HCT116 (cell line): ENCODE results near the gene C1orf21. TPM values are rescaled to one million over a fixed set of nuclear protein-coding genes. Genes with fewer than 3 reads are reported as not detected.

Experiments used
- ATAC-seq: fragments of 200-7000 bp; cut with Tn5 transposase; 2 replicates; pipeline ENCODE4 v1.9.1; 2020; ENCODE audit warnings: mild to moderate bottlenecking, moderate library complexity
- BruUV-seq: library from RNA; stranded (reverse); fragments of 400-500 nt; replicated peaks from 2 replicates; lab custom pipeline; 2021; lab: Mats Ljungman, UMichigan
- CTCF ChIA-PET: fragments of 300-600 bp; sonication (Branson Sonifier 250); formaldehyde crosslinking; loops from one replicate; lab custom pipeline; 2021; ENCODE audit warnings: antibody characterized with exemption; lab: Charles Lee
- POLR2A ChIA-PET: fragments of 300-600, 350-600 bp; sonication (Branson Sonifier 250); formaldehyde crosslinking; loops from one replicate; lab custom pipeline; 2021; ENCODE audit warnings: antibody characterized with exemption; lab: Charles Lee
- RAD21 ChIA-PET, 2 experiments: fragments of 300-600 bp; sonication (Branson Sonifier 250); formaldehyde crosslinking; loops; one replicate each; lab custom pipeline; 2023; ENCODE audit warnings: low total read pairs in 2 of 2; ENCODE audit not compliant: uncharacterized antibody in 2 of 2, unreplicated experiment in 2 of 2, low non-redundant PET in 1 of 2; lab: Charles Lee
- DNase-seq: peaks from one replicate; pipeline ENCODE4 v3.0.0-alpha.2; 2010; ENCODE audit warnings: low read depth, low spot score
- H2AFZ ChIP-seq: fragments of 200-600 bp; shearing (Covaris generic), sonication (generic); 2 replicates; pipeline ENCODE4 v1.6.1; 2017; ENCODE audit warnings: low read depth, mixed run types, mixed read lengths, antibody characterized with exemption, low read length; ENCODE audit not compliant: poor library complexity, severe bottlenecking
- H3K27ac ChIP-seq: 2 replicates; pipeline ENCODE4 v1.5.1; 2012; ENCODE audit warnings: low read depth, low read length
- H3K27me3 ChIP-seq: fragments of 200-600 bp; sonication (generic); 2 replicates; pipeline ENCODE4 v1.6.1; 2016; ENCODE audit warnings: mixed run types, low read length, mixed read lengths; ENCODE audit not compliant: insufficient read depth
- H3K36me3 ChIP-seq, 2 experiments: fragments of 200-500 bp in 1 of 2; fragments of 200-600 bp in 1 of 2; sonication (Bioruptor generic) in 1 of 2; sonication (generic) in 1 of 2; 2 replicates each; pipeline versions ENCODE4 v1.5.1 to v1.6.1; 2014 to 2016; ENCODE audit warnings: low read length in 2 of 2, inconsistent platforms in 1 of 2, mixed read lengths in 1 of 2, mixed run types in 1 of 2; ENCODE audit not compliant: insufficient read depth in 2 of 2, control insufficient read depth in 1 of 2
- H3K4me1 ChIP-seq, 2 experiments: fragments of 200-600 bp in 1 of 2; sonication (generic) in 1 of 2; 2 replicates each; pipeline versions ENCODE4 v1.5.1 to v1.6.1; 2012 to 2017; ENCODE audit warnings: low read length in 2 of 2, inconsistent platforms in 1 of 2, mild to moderate bottlenecking in 1 of 2, mixed read lengths in 1 of 2, mixed run types in 1 of 2, moderate library complexity in 1 of 2; ENCODE audit not compliant: insufficient read depth in 2 of 2, control insufficient read depth in 1 of 2
- H3K4me2 ChIP-seq: fragments of 200-600 bp; sonication (generic); 2 replicates; pipeline ENCODE4 v1.6.1; 2017; ENCODE audit warnings: mixed run types, low read length, mixed read lengths
- H3K4me3 ChIP-seq, 2 experiments: fragments of 200-600 bp in 1 of 2; sonication (generic) in 1 of 2; replicated peaks in 1 of 2; 2 replicates each; pipeline ENCODE4 v1.5.1; 2011 to 2016; ENCODE audit warnings: low read length in 2 of 2, control low read depth in 1 of 2, low read depth in 1 of 2, mild to moderate bottlenecking in 1 of 2, mixed read lengths in 1 of 2, mixed run types in 1 of 2
- H3K79me2 ChIP-seq: fragments of 200-600 bp; sonication (generic); 2 replicates; pipeline ENCODE4 v1.6.1; 2017; ENCODE audit warnings: mild to moderate bottlenecking, mixed run types, low read length, moderate library complexity, mixed read lengths; ENCODE audit not compliant: insufficient read depth
- H3K9ac ChIP-seq: fragments of 200-600 bp; sonication (generic); 2 replicates; pipeline ENCODE4 v1.6.1; 2016; ENCODE audit warnings: low read length, mixed read lengths
- H3K9me2 ChIP-seq: fragments of 200-600 bp; sonication (generic), shearing (Covaris generic); 2 replicates; pipeline ENCODE4 v1.6.1; 2017; ENCODE audit warnings: mixed run types, mild to moderate bottlenecking, moderate library complexity; ENCODE audit not compliant: insufficient read depth
- H3K9me3 ChIP-seq, 2 experiments: fragments of 200-500 bp in 1 of 2; fragments of 200-600 bp in 1 of 2; sonication (Bioruptor generic) in 1 of 2; sonication (generic) in 1 of 2; 2 replicates each; pipeline ENCODE4 v1.6.1; 2014 to 2017; ENCODE audit warnings: low read length in 2 of 2, mixed read lengths in 2 of 2, inconsistent platforms in 1 of 2, low read depth in 1 of 2, mild to moderate bottlenecking in 1 of 2, mixed run types in 1 of 2, moderate library complexity in 1 of 2; ENCODE audit not compliant: control insufficient read depth in 1 of 2, insufficient read depth in 1 of 2
- H4K20me1 ChIP-seq: fragments of 200-600 bp; sonication (generic), shearing (Covaris generic); 2 replicates; pipeline ENCODE4 v1.6.1; 2017; ENCODE audit warnings: mixed run types, mild to moderate bottlenecking, moderate library complexity; ENCODE audit not compliant: insufficient read depth
- CBX3 ChIP-seq: IDR thresholded peaks from 2 replicates; pipeline ENCODE4 v1.6.1; 2012; ENCODE audit warnings: low read depth
- EGR1 ChIP-seq: IDR thresholded peaks from 2 replicates; pipeline ENCODE4 v1.6.1; 2012; ENCODE audit warnings: low read depth
- JUND ChIP-seq: IDR thresholded peaks from 2 replicates; pipeline ENCODE4 v1.6.1; 2012
- POLR2AphosphoS5 ChIP-seq: IDR thresholded peaks from 2 replicates; pipeline ENCODE4 v1.6.1; 2011; ENCODE audit warnings: mild to moderate bottlenecking, low read depth, low read length, moderate library complexity
- RAD21 ChIP-seq: IDR thresholded peaks from 2 replicates; pipeline ENCODE4 v1.6.1; 2012; ENCODE audit warnings: low read depth, mild to moderate bottlenecking
- REST ChIP-seq: IDR thresholded peaks from 2 replicates; pipeline ENCODE4 v1.6.1; 2012; ENCODE audit warnings: low read depth
- SIN3A ChIP-seq: IDR thresholded peaks from 2 replicates; pipeline ENCODE4 v1.6.1; 2012; ENCODE audit warnings: low read depth
- ZFX ChIP-seq: fragments of 450-650 bp; IDR thresholded peaks from 2 replicates; pipeline ENCODE4 v1.6.1; 2017
- ZNF274 ChIP-seq: fragments of 200-500 bp; sonication (Bioruptor generic); IDR thresholded peaks from 2 replicates; pipeline ENCODE4 v1.6.1; 2014; ENCODE audit warnings: mild to moderate bottlenecking, low read depth, low read length, inconsistent platforms
- intact Hi-C: fragments of 100-400 bp; cut with micrococcal nuclease; formaldehyde crosslinking; loops from 2 replicates; pipeline ENCODE4 v1.10.0; 2022
- total RNA-seq: library from RNA; stranded (reverse); gene quantifications from one replicate; pipeline ENCODE4 v1.2.1, GENCODE V29; 2021; ENCODE audit not compliant: unreplicated experiment
- TF ChIP-seq, protein P1 (sequence below): IDR thresholded peaks from 2 replicates; pipeline ENCODE4 v1.6.1; 2011; ENCODE audit warnings: mild to moderate bottlenecking, low read length, moderate library complexity; ENCODE audit not compliant: insufficient replicate concordance; ENCODE audit errors: extremely low read depth
- TF ChIP-seq, protein P2 (sequence below), 3 experiments: fragments of 200-600 bp in 1 of 3; sonication (generic) in 1 of 3; IDR thresholded peaks in 2 of 3; conservative IDR thresholded peaks in 1 of 3; 2 replicates each; pipeline ENCODE4 v1.5.1; 2012 to 2017; ENCODE audit warnings: low read depth in 2 of 3, low read length in 2 of 3, antibody characterized with exemption in 1 of 3, borderline replicate concordance in 1 of 3, control low read depth in 1 of 3, mild to moderate bottlenecking in 1 of 3, mixed read lengths in 1 of 3, mixed run types in 1 of 3, moderate library complexity in 1 of 3; ENCODE audit not compliant: insufficient read depth in 1 of 3

C1orf21 gene
- total RNA-seq, 1 experiment from 2014 or later = 8.9 TPM

DNA sequence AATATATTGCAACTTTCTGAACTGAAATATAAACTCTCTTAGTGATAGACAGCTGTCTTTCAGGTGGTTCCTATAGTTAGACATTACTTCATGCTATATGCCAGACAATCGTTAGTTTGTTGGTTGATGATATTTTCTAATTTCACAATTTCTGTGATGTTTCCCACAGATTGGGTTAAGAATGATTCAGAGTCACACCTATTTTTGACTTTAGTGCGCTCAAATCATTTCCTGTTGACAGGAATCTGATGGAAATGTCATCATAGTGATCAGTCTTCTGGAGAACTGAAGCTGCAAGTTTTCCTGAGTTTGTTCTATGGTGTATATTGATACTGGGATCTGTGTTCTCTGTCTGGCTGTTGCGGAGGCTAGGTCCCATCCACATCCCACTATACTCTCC lies 119.7 kb downstream of the C1orf21 start:
- Histone ChIP-seq H3K9ac (no peak overlapping the region), H3K9me2 (no peaks in the 10 kb centered on the region), H2AFZ (no peak overlapping the region), H3K4me2 (no peak overlapping the region), H4K20me1 (no peaks in the 10 kb centered on the region), H3K9me3 (no peaks in the 10 kb centered on the region), H3K27me3 (no peaks in the 10 kb centered on the region), H3K4me1 (no peaks in the 10 kb centered on the region), H3K4me3 (no peak overlapping the region), H3K79me2 (no peaks in the 10 kb centered on the region), H3K36me3 (no peaks in the 10 kb centered on the region), H3K27ac (no peak overlapping the region)
- CTCF ChIA-PET = no interaction called here
- intact Hi-C loops = no loop called here
- DNase-seq (no peak), ATAC-seq (no peak)
- TF ChIP-seq, protein P1, sequence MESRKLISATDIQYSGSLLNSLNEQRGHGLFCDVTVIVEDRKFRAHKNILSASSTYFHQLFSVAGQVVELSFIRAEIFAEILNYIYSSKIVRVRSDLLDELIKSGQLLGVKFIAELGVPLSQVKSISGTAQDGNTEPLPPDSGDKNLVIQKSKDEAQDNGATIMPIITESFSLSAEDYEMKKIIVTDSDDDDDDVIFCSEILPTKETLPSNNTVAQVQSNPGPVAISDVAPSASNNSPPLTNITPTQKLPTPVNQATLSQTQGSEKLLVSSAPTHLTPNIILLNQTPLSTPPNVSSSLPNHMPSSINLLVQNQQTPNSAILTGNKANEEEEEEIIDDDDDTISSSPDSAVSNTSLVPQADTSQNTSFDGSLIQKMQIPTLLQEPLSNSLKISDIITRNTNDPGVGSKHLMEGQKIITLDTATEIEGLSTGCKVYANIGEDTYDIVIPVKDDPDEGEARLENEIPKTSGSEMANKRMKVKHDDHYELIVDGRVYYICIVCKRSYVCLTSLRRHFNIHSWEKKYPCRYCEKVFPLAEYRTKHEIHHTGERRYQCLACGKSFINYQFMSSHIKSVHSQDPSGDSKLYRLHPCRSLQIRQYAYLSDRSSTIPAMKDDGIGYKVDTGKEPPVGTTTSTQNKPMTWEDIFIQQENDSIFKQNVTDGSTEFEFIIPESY = no peak
- TF ChIP-seq JUND (no peak), RAD21 (no peak), ZNF274 (no peak), SIN3A (no peak), CBX3 (no peak), POLR2AphosphoS5 (no peak), REST (no peak), EGR1 (no peak), ZFX (no peak)
- TF ChIP-seq, protein P2, sequence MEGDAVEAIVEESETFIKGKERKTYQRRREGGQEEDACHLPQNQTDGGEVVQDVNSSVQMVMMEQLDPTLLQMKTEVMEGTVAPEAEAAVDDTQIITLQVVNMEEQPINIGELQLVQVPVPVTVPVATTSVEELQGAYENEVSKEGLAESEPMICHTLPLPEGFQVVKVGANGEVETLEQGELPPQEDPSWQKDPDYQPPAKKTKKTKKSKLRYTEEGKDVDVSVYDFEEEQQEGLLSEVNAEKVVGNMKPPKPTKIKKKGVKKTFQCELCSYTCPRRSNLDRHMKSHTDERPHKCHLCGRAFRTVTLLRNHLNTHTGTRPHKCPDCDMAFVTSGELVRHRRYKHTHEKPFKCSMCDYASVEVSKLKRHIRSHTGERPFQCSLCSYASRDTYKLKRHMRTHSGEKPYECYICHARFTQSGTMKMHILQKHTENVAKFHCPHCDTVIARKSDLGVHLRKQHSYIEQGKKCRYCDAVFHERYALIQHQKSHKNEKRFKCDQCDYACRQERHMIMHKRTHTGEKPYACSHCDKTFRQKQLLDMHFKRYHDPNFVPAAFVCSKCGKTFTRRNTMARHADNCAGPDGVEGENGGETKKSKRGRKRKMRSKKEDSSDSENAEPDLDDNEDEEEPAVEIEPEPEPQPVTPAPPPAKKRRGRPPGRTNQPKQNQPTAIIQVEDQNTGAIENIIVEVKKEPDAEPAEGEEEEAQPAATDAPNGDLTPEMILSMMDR (IDR thresholded peaks at IDR 0.05 in 2 of 3, conservative IDR thresholded peaks at IDR 0.05 in 1 of 3; ENCODE audit: borderline replicate concordance in 1 of 3, insufficient read depth in 1 of 3, low read depth in 2 of 3, low read length in 2 of 3) = no peak
- RAD21 ChIA-PET = no interaction called here
- no TSS peak for BruUV-seq
- POLR2A ChIA-PET = no interaction called here
